HEK293 (cell line): ENCODE results near the gene EDAR.

ENCODE experiments used
- CTCF ChIA-PET: fragments of 350-600 bp; formaldehyde crosslinking; extraction: SDS; loops from one replicate; lab custom pipeline; 2021; ENCODE audit warnings: antibody characterized with exemption; lab: Yijun Ruan, JAX
- POLR2A ChIA-PET: fragments of 300-600 bp; formaldehyde crosslinking; extraction: SDS; loops from one replicate; lab custom pipeline; 2020; ENCODE audit warnings: antibody characterized with exemption, inconsistent platforms; lab: Yijun Ruan, JAX
- H3K27ac ChIP-seq: fragments of 200-500 bp; sonication (Bioruptor generic); 2 replicates; pipeline ENCODE4 v1.5.1; 2014; ENCODE audit warnings: low read depth, low read length, control low read depth, inconsistent platforms; ENCODE audit errors: extremely low read depth
- H3K36me3 ChIP-seq, 2 experiments: fragments of 200-500 bp in 1 of 2; sonication (Bioruptor generic) in 1 of 2; 1 replicate in 1 of 2; 2 replicates in 1 of 2; pipeline ENCODE4 v1.5.1; 2014 to 2017; ENCODE audit warnings: inconsistent platforms in 2 of 2, low read length in 2 of 2; ENCODE audit not compliant: control insufficient read depth in 2 of 2, insufficient read depth in 1 of 2
- H3K4me1 ChIP-seq: fragments of 200-500 bp; sonication (Bioruptor generic); 2 replicates; pipeline ENCODE4 v1.5.1; 2014; ENCODE audit warnings: mild to moderate bottlenecking, low read length, inconsistent platforms; ENCODE audit not compliant: control insufficient read depth, insufficient read depth
- H3K4me3 ChIP-seq: 2 replicates; pipeline ENCODE4 v1.5.1; 2011; ENCODE audit warnings: low read depth, mild to moderate bottlenecking, control low read depth, low read length, moderate library complexity
- H3K9me3 ChIP-seq: fragments of 200-500 bp; sonication (Bioruptor generic); 2 replicates; pipeline ENCODE4 v1.5.1; 2014; ENCODE audit warnings: low read depth, low read length, inconsistent platforms; ENCODE audit not compliant: control insufficient read depth, insufficient read depth
- GLIS1 ChIP-seq: fragments of 450-650 bp; formaldehyde crosslinking; IDR thresholded peaks from 2 replicates; pipeline ENCODE4 v1.5.1; 2016; ENCODE audit warnings: missing biosample characterization, missing genetic modification characterization
- ZIC2 ChIP-seq: fragments of 450-650 bp; formaldehyde crosslinking; IDR thresholded peaks from 2 replicates; pipeline ENCODE4 v1.5.1; 2016; ENCODE audit warnings: missing biosample characterization, missing genetic modification characterization
- ZNF274 ChIP-seq, 2 experiments: fragments of 200-500 bp in 1 of 2; fragments of 450-650 bp in 1 of 2; sonication (Bioruptor generic) in 1 of 2; formaldehyde crosslinking in 1 of 2; IDR thresholded peaks; 2 replicates each; pipeline versions ENCODE4 v1.5.1 to v1.6.1; 2014 to 2016; ENCODE audit warnings: borderline replicate concordance in 1 of 2, inconsistent platforms in 1 of 2, low read length in 1 of 2, missing biosample characterization in 1 of 2, missing genetic modification characterization in 1 of 2
- ZNF341 ChIP-seq: fragments of 450-650 bp; formaldehyde crosslinking; IDR thresholded peaks from 2 replicates; pipeline ENCODE4; 2016; ENCODE audit warnings: low read depth, missing biosample characterization, missing genetic modification characterization
- ZNF521 ChIP-seq: fragments of 450-650 bp; formaldehyde crosslinking; IDR thresholded peaks from 2 replicates; pipeline ENCODE4 v1.5.1; 2017; ENCODE audit warnings: missing biosample characterization, mild to moderate bottlenecking, missing genetic modification characterization
- ZNF654 ChIP-seq: fragments of 450-650 bp; formaldehyde crosslinking; IDR thresholded peaks from 2 replicates; pipeline ENCODE4 v1.5.1; 2016; ENCODE audit warnings: low read depth, missing biosample characterization, missing genetic modification characterization
- TF ChIP-seq, protein P1 (sequence below): fragments of 450-650 bp; formaldehyde crosslinking; conservative IDR thresholded peaks from 2 replicates; pipeline ENCODE4 v1.5.1; 2016; ENCODE audit warnings: low read depth, missing biosample characterization, missing genetic modification characterization
- TF ChIP-seq, protein P2 (sequence below): sonication (generic); formaldehyde crosslinking; IDR thresholded peaks from 2 replicates; pipeline ENCODE4 v1.8.1; 2022; ENCODE audit warnings: mild to moderate bottlenecking, moderate library complexity, missing genetic modification reagents
- TF ChIP-seq, protein P3 (sequence below): fragments of 450-650 bp; formaldehyde crosslinking; IDR thresholded peaks from 2 replicates; pipeline ENCODE4 v1.5.1; 2016; ENCODE audit warnings: missing biosample characterization, missing genetic modification characterization
- TF ChIP-seq, protein P4 (sequence below): fragments of 450-650 bp; formaldehyde crosslinking; IDR thresholded peaks from 2 replicates; pipeline ENCODE4 v1.5.1; 2016; ENCODE audit warnings: missing biosample characterization, missing genetic modification characterization

The EDAR gene

DNA sequence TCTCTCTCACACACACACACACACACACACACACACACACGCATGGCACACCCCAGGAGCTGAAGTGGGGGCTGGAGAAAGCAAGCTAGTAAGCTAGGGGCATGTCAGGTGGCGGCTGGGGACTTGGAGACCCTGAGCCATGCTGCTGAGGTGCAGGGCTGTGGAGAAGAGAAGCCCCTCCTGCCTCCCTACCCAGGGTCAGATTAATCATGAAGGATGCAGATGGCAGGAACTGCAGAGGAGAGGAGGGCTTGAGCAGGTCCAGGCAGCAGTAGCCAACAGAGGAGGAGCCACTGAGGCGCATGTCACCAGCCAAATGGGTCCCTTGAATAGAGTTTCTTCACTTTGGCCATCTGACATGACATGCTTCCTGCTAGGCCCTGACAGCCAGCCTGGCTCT is 9.6 kb downstream of the EDAR start (continued):
- TF ChIP-seq, protein P1, sequence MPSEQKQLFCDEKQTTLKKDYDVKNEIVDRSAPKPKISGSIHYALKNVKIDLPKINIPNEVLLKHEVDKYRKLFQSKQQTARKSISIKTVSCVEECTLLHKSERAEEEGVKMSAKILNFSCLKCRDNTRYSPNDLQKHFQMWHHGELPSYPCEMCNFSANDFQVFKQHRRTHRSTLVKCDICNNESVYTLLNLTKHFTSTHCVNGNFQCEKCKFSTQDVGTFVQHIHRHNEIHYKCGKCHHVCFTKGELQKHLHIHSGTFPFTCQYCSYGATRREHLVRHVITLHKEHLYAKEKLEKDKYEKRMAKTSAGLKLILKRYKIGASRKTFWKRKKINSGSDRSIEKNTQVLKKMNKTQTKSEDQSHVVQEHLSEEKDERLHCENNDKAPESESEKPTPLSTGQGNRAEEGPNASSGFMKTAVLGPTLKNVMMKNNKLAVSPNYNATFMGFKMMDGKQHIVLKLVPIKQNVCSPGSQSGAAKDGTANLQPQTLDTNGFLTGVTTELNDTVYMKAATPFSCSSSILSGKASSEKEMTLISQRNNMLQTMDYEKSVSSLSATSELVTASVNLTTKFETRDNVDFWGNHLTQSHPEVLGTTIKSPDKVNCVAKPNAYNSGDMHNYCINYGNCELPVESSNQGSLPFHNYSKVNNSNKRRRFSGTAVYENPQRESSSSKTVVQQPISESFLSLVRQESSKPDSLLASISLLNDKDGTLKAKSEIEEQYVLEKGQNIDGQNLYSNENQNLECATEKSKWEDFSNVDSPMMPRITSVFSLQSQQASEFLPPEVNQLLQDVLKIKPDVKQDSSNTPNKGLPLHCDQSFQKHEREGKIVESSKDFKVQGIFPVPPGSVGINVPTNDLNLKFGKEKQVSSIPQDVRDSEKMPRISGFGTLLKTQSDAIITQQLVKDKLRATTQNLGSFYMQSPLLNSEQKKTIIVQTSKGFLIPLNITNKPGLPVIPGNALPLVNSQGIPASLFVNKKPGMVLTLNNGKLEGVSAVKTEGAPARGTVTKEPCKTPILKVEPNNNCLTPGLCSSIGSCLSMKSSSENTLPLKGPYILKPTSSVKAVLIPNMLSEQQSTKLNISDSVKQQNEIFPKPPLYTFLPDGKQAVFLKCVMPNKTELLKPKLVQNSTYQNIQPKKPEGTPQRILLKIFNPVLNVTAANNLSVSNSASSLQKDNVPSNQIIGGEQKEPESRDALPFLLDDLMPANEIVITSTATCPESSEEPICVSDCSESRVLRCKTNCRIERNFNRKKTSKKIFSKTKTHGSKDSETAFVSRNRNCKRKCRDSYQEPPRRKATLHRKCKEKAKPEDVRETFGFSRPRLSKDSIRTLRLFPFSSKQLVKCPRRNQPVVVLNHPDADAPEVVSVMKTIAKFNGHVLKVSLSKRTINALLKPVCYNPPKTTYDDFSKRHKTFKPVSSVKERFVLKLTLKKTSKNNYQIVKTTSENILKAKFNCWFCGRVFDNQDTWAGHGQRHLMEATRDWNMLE (tag by site-specific recombination) = no peak
- TF ChIP-seq, all 188 proteins: peak for 0

DNA sequence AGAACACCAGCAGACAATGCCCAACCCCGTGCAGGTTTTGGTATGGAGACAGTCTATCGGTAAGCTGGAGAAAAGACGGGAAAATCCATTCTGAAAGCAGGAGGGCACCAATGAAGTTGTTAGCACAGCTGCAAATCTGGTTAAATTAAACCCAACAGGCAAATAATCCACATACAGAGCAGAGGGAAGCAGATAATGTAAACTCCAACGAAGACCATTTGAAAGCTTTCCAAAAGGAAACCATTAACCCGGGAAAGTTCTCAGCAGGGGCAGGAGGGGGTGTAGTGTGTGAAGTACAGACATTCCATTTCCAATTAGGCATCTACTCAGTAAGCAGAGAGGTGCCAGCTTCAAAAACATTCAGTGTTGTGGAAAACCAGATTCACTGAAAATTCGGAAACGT is 10.3 kb downstream of the EDAR start:
- H3K9me3 ChIP-seq = no peaks in the 10 kb centered on the region
- TF ChIP-seq, protein P2, sequence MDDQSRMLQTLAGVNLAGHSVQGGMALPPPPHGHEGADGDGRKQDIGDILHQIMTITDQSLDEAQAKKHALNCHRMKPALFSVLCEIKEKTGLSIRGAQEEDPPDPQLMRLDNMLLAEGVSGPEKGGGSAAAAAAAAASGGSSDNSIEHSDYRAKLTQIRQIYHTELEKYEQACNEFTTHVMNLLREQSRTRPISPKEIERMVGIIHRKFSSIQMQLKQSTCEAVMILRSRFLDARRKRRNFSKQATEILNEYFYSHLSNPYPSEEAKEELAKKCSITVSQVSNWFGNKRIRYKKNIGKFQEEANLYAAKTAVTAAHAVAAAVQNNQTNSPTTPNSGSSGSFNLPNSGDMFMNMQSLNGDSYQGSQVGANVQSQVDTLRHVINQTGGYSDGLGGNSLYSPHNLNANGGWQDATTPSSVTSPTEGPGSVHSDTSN (CRISPR knock-in tag) = no peak
- TF ChIP-seq ZIC2 (tag by site-specific recombination) (peak; percentile 39; the same call in 1 of the 2 replicates), ZNF521 (no peak), GLIS1 (tag by site-specific recombination) (peak; percentile 46; the same call in 1 of the 2 replicates), ZNF654 (tag by site-specific recombination) (no peak), ZNF341 (0 out of 2 replicates have a peak, but pooled peaks have one; percentile 16), ZNF274 (IDR thresholded peaks at IDR 0.05; ENCODE audit: low read length) (no peak), ZNF274 (tag by site-specific recombination; IDR thresholded peaks at IDR 0.05; ENCODE audit: borderline replicate concordance) (no peak)
- TF ChIP-seq, protein P3, sequence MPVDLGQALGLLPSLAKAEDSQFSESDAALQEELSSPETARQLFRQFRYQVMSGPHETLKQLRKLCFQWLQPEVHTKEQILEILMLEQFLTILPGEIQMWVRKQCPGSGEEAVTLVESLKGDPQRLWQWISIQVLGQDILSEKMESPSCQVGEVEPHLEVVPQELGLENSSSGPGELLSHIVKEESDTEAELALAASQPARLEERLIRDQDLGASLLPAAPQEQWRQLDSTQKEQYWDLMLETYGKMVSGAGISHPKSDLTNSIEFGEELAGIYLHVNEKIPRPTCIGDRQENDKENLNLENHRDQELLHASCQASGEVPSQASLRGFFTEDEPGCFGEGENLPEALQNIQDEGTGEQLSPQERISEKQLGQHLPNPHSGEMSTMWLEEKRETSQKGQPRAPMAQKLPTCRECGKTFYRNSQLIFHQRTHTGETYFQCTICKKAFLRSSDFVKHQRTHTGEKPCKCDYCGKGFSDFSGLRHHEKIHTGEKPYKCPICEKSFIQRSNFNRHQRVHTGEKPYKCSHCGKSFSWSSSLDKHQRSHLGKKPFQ = no peak
- TF ChIP-seq, protein P4, sequence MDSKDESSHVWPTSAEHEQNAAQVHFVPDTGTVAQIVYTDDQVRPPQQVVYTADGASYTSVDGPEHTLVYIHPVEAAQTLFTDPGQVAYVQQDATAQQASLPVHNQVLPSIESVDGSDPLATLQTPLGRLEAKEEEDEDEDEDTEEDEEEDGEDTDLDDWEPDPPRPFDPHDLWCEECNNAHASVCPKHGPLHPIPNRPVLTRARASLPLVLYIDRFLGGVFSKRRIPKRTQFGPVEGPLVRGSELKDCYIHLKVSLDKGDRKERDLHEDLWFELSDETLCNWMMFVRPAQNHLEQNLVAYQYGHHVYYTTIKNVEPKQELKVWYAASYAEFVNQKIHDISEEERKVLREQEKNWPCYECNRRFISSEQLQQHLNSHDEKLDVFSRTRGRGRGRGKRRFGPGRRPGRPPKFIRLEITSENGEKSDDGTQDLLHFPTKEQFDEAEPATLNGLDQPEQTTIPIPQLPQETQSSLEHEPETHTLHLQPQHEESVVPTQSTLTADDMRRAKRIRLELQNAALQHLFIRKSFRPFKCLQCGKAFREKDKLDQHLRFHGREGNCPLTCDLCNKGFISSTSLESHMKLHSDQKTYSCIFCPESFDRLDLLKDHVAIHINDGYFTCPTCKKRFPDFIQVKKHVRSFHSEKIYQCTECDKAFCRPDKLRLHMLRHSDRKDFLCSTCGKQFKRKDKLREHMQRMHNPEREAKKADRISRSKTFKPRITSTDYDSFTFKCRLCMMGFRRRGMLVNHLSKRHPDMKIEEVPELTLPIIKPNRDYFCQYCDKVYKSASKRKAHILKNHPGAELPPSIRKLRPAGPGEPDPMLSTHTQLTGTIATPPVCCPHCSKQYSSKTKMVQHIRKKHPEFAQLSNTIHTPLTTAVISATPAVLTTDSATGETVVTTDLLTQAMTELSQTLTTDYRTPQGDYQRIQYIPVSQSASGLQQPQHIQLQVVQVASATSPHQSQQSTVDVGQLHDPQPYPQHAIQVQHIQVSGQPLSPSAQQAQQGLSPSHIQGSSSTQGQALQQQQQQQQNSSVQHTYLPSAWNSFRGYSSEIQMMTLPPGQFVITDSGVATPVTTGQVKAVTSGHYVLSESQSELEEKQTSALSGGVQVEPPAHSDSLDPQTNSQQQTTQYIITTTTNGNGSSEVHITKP = peak; percentile 66
- TF ChIP-seq, all 188 proteins: peak for 4
- Histone ChIP-seq H3K27ac (no peak overlapping the region), H3K4me1 (no peaks in the 10 kb centered on the region), H3K4me3 (no peak overlapping the region), H3K36me3 (no peaks in the 10 kb centered on the region)
- ChIA-PET POLR2A (no interaction called here), CTCF (interaction anchor here (0.7 to 1.3 kb wide), 5 partner anchors 11 to 1749 kb away, joined by 3 to 7 read pairs (median 4); partner anchors contain the start of gene EDAR)
